SK-N-SH (cell line): ENCODE measurements around the gene ADAM20. TPM values are rescaled to one million over a fixed set of nuclear protein-coding genes. Genes with fewer than 3 reads are reported as not detected.

ENCODE experiments used
- CTCF ChIA-PET: fragments of 300-600, 350-600 bp; formaldehyde crosslinking; extraction: SDS; loops from one replicate; lab custom pipeline; 2021; lab: Yijun Ruan, JAX
- POLR2A ChIA-PET: fragments of 350-600 bp; sonication (Branson Sonifier 250); formaldehyde crosslinking; extraction: SDS; loops from one replicate; lab custom pipeline; 2020; ENCODE audit warnings: antibody characterized with exemption, inconsistent platforms; lab: Yijun Ruan, JAX
- DNase-seq: peaks from one replicate; pipeline ENCODE4 v3.0.0; 2012
- H2AFZ ChIP-seq: fragments of 200-600 bp; sonication (generic); 2 replicates; pipeline ENCODE4 v1.8.1; 2016; ENCODE audit warnings: antibody characterized with exemption, mild to moderate bottlenecking, low read depth
- H3F3A ChIP-seq: fragments of 200-600 bp; sonication (generic); replicated peaks from 2 replicates; pipeline ENCODE3; 2016; ENCODE audit warnings: antibody characterized with exemption, mild to moderate bottlenecking; ENCODE audit not compliant: insufficient read depth
- H3K27ac ChIP-seq, 2 experiments: fragments of 200-500 bp in 1 of 2; fragments of 200-600 bp in 1 of 2; sonication (Bioruptor generic) in 1 of 2; sonication (generic), shearing (Covaris generic) in 1 of 2; 2 replicates each; pipeline versions ENCODE4 v1.5.1 to v1.6.1; 2014 to 2016; ENCODE audit warnings: low read depth in 2 of 2, inconsistent platforms in 1 of 2, low read length in 1 of 2, mild to moderate bottlenecking in 1 of 2, mixed read lengths in 1 of 2
- H3K27me3 ChIP-seq: fragments of 200-600 bp; sonication (generic), shearing (Covaris generic); 2 replicates; pipeline ENCODE4 v1.6.1; 2016; ENCODE audit warnings: mixed run types; ENCODE audit not compliant: insufficient read depth
- H3K36me3 ChIP-seq, 2 experiments: fragments of 200-500 bp in 1 of 2; fragments of 200-600 bp in 1 of 2; sonication (Bioruptor generic) in 1 of 2; sonication (generic) in 1 of 2; replicated peaks in 1 of 2; 2 replicates each; pipeline versions ENCODE3 to v1.5.1; 2014 to 2016; ENCODE audit warnings: low read length in 1 of 2, mild to moderate bottlenecking in 1 of 2; ENCODE audit not compliant: insufficient read depth in 2 of 2, control insufficient read depth in 1 of 2
- H3K4me1 ChIP-seq, 2 experiments: fragments of 200-500 bp in 1 of 2; fragments of 200-600 bp in 1 of 2; sonication (Bioruptor generic) in 1 of 2; sonication (generic), shearing (Covaris generic) in 1 of 2; 2 replicates each; pipeline versions ENCODE4 v1.5.1 to v1.6.1; 2014 to 2016; ENCODE audit warnings: low read depth in 1 of 2, low read length in 1 of 2, mixed run types in 1 of 2; ENCODE audit not compliant: insufficient read depth in 2 of 2, control insufficient read depth in 1 of 2
- H3K4me2 ChIP-seq: fragments of 200-600 bp; sonication (generic), shearing (Covaris generic); 2 replicates; pipeline ENCODE4 v1.6.1; 2017; ENCODE audit warnings: mixed run types
- H3K4me3 ChIP-seq, 2 experiments: fragments of 200-500 bp in 1 of 2; fragments of 200-600 bp in 1 of 2; sonication (Bioruptor generic) in 1 of 2; sonication (generic), shearing (Covaris generic) in 1 of 2; 2 replicates each; pipeline versions ENCODE4 v1.5.1 to v1.8.1; 2014 to 2016; ENCODE audit warnings: low read depth in 2 of 2, inconsistent platforms in 1 of 2, low read length in 1 of 2, mild to moderate bottlenecking in 1 of 2, mixed read lengths in 1 of 2, moderate library complexity in 1 of 2
- H3K79me2 ChIP-seq: fragments of 200-600 bp; sonication (generic); 2 replicates; pipeline ENCODE4 v1.8.1; 2017; ENCODE audit warnings: mild to moderate bottlenecking; ENCODE audit not compliant: insufficient read depth
- H3K9ac ChIP-seq: fragments of 200-600 bp; sonication (generic); 2 replicates; pipeline ENCODE4 v1.6.1; 2017; ENCODE audit warnings: mixed run types
- H3K9me2 ChIP-seq: fragments of 200-600 bp; sonication (generic); 2 replicates; pipeline ENCODE4 v1.6.1; 2017; ENCODE audit warnings: mixed run types
- H3K9me3 ChIP-seq: fragments of 200-600 bp; sonication (generic); 2 replicates; pipeline ENCODE4 v1.6.1; 2017; ENCODE audit warnings: mixed run types, mild to moderate bottlenecking, moderate library complexity
- H4K20me1 ChIP-seq: fragments of 200-600 bp; sonication (generic); 2 replicates; pipeline ENCODE4 v1.6.1; 2017; ENCODE audit warnings: mild to moderate bottlenecking, mixed run types; ENCODE audit not compliant: insufficient read depth
- CHD2 ChIP-seq: fragments of 150-350 bp; IDR thresholded peaks from 2 replicates; pipeline ENCODE4 v1.6.1; 2018; ENCODE audit warnings: low read length; ENCODE audit not compliant: partially characterized antibody
- EP300 ChIP-seq, 2 experiments: IDR thresholded peaks; 2 replicates each; pipeline versions ENCODE4 v1.4.0 to v1.6.1; 2012; ENCODE audit warnings: borderline replicate concordance in 1 of 2, low read depth in 1 of 2, low read length in 1 of 2
- FOSL2 ChIP-seq: IDR thresholded peaks from 2 replicates; pipeline ENCODE4 v1.4.0; 2012; ENCODE audit warnings: low read depth, mild to moderate bottlenecking, moderate library complexity, borderline replicate concordance
- FOXJ3 ChIP-seq: sonication (generic); formaldehyde crosslinking; IDR thresholded peaks from 2 replicates; pipeline ENCODE4 v1.5.1; 2020; ENCODE audit warnings: mild to moderate bottlenecking, missing genetic modification reagents
- JUND ChIP-seq: IDR thresholded peaks from 2 replicates; pipeline ENCODE4 v1.4.0; 2012
- NFIC ChIP-seq: IDR thresholded peaks from 2 replicates; pipeline ENCODE4 v1.4.0; 2012; ENCODE audit warnings: borderline replicate concordance
- RAD21 ChIP-seq: IDR thresholded peaks from 2 replicates; pipeline ENCODE4 v1.6.1; 2012; ENCODE audit warnings: mild to moderate bottlenecking, low read length
- RCOR1 ChIP-seq: fragments of 150-350 bp; IDR thresholded peaks from 2 replicates; pipeline ENCODE4 v1.6.1; 2017; ENCODE audit warnings: antibody characterized with exemption, low read length
- TAF1 ChIP-seq: IDR thresholded peaks from 2 replicates; pipeline ENCODE4 v1.6.1; 2012; ENCODE audit warnings: low read depth, mild to moderate bottlenecking, low read length, moderate library complexity, borderline replicate concordance
- TCF12 ChIP-seq: IDR thresholded peaks from 2 replicates; pipeline ENCODE4 v1.4.0; 2012
- WGBS: methylation state at CpG from one replicate; pipeline ENCODE4 v1.1.6; 2017; ENCODE audit warnings: low lambda C conversion rate; 5-methylcytosine and 5-hydroxymethylcytosine counted together
- polyA plus RNA-seq, 3 experiments: library from polyadenylated mRNA; depleted of rRNA; stranded (reverse); fragments of >200 nt; gene quantifications; 2 replicates each; pipeline ENCODE4 v1.2.3, GENCODE V29; 2012
- TF ChIP-seq, protein P1 (sequence below): fragments of 200-600 bp; sonication (generic); IDR thresholded peaks from 2 replicates; pipeline ENCODE4 v1.6.1; 2017; ENCODE audit warnings: antibody characterized with exemption, mild to moderate bottlenecking, moderate library complexity
- TF ChIP-seq, protein P2 (sequence below): IDR thresholded peaks from 2 replicates; pipeline ENCODE4 v1.4.0; 2012; ENCODE audit warnings: low read depth
- TF ChIP-seq, protein P3 (sequence below): fragments of 150-350 bp; IDR thresholded peaks from 2 replicates; pipeline ENCODE4 v1.6.1; 2016; ENCODE audit warnings: mild to moderate bottlenecking, low read depth, low read length
- TF ChIP-seq, protein P4 (sequence below): IDR thresholded peaks from 2 replicates; pipeline ENCODE4 v1.4.0; 2012; ENCODE audit warnings: low read depth, borderline replicate concordance
- TF ChIP-seq, protein P5 (sequence below): IDR thresholded peaks from 2 replicates; pipeline ENCODE4 v1.6.1; 2012; ENCODE audit warnings: mild to moderate bottlenecking, low read depth, low read length, moderate library complexity

The ADAM20 gene
- polyA plus RNA-seq, 1 of the 3 experiments (the other 2 are of a cell fraction), result 0.15 TPM

DNA sequence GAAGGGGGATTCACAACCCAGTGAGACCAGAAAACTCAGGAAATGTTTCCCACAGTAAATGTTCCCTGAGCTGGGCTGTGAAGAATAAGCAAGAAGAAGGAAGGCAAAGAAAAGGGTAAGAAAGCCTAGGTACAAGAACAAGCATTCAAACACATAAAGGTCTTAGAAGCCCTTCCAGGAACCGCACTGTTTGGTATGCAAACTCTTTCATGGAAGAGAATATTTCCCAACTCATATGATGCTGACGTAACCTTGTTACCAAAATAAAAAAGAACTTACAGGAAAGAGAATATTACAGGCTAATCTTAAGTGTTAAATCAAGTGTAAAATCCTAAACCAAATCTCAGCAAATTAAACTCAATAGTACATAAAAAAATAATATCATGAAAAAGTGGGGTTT lies 42.1 kb upstream of the ADAM20 start:
- Histone ChIP-seq H3F3A (peaks cover 9% of the 10 kb centered on the region), H3K9me3 (no peaks in the 10 kb centered on the region), H2AFZ (no peak overlapping the region), H3K27ac (no peak overlapping the region), H3K4me3 (no peak overlapping the region), H4K20me1 (no peaks in the 10 kb centered on the region), H3K4me2 (no peak overlapping the region), H3K79me2 (no peaks in the 10 kb centered on the region), H3K9me2 (no peaks in the 10 kb centered on the region), H3K9ac (no peak overlapping the region), H3K36me3 (peaks cover 19 to 56% of the 10 kb centered on the region in 2 experiments), H3K4me1 (no peaks in the 10 kb centered on the region), H3K27me3 (no peaks in the 10 kb centered on the region)
- whole genome bisulfite sequencing, result 95% methylated on average over 2 of the region's 2 CpGs
- DNase-seq, result no peak
- ChIA-PET CTCF (no interaction called here), POLR2A (no interaction called here)
- TF ChIP-seq RAD21 (no peak), NFIC (no peak), CHD2 (no peak), FOSL2 (no peak)
- TF ChIP-seq, protein P1, sequence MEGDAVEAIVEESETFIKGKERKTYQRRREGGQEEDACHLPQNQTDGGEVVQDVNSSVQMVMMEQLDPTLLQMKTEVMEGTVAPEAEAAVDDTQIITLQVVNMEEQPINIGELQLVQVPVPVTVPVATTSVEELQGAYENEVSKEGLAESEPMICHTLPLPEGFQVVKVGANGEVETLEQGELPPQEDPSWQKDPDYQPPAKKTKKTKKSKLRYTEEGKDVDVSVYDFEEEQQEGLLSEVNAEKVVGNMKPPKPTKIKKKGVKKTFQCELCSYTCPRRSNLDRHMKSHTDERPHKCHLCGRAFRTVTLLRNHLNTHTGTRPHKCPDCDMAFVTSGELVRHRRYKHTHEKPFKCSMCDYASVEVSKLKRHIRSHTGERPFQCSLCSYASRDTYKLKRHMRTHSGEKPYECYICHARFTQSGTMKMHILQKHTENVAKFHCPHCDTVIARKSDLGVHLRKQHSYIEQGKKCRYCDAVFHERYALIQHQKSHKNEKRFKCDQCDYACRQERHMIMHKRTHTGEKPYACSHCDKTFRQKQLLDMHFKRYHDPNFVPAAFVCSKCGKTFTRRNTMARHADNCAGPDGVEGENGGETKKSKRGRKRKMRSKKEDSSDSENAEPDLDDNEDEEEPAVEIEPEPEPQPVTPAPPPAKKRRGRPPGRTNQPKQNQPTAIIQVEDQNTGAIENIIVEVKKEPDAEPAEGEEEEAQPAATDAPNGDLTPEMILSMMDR, result no peak
- TF ChIP-seq, protein P2, sequence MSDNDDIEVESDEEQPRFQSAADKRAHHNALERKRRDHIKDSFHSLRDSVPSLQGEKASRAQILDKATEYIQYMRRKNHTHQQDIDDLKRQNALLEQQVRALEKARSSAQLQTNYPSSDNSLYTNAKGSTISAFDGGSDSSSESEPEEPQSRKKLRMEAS, result no peak

DNA sequence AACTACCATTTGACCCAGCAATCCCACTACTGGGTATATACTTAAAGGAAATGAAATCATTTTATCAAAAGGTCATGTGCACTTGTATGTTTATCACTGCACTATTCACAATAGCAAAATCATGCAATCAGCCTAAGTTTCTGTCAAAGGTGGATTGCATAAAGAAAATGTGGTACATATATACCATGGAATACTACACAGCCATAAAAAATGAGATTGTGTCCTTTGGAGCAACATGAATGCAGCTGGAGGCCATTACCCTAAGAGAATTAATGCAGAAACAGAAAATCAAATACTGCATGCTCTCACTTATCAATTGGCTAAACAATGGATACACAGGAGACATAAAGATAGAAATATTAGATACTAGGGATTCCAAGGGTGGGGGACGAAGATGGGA lies 38.2 kb upstream of the ADAM20 start:
- Histone ChIP-seq H3K27me3 (no peaks in the 10 kb centered on the region), H3K4me3 (no peak overlapping the region), H3K79me2 (peaks cover 5% of the 10 kb centered on the region), H3K9me3 (no peaks in the 10 kb centered on the region), H3K9ac (no peak overlapping the region), H3K27ac (no peak overlapping the region), H2AFZ (no peak overlapping the region), H3K36me3 (peaks cover 9 to 38% of the 10 kb centered on the region in 2 experiments), H4K20me1 (no peaks in the 10 kb centered on the region), H3K4me2 (no peak overlapping the region), H3F3A (peaks cover 2% of the 10 kb centered on the region), H3K4me1 (no peaks in the 10 kb centered on the region), H3K9me2 (no peaks in the 10 kb centered on the region)
- ChIA-PET CTCF (no interaction called here), POLR2A (no interaction called here)
- WGBS, result 95% methylated on average over 1 of the region's 1 CpG
- TF ChIP-seq TAF1, result no peak
- no peak for TF ChIP-seq FOSL2
- TF ChIP-seq FOXJ3 (CRISPR knock-in tag), result no peak
- no peak for TF ChIP-seq TCF12
- TF ChIP-seq, protein P3, sequence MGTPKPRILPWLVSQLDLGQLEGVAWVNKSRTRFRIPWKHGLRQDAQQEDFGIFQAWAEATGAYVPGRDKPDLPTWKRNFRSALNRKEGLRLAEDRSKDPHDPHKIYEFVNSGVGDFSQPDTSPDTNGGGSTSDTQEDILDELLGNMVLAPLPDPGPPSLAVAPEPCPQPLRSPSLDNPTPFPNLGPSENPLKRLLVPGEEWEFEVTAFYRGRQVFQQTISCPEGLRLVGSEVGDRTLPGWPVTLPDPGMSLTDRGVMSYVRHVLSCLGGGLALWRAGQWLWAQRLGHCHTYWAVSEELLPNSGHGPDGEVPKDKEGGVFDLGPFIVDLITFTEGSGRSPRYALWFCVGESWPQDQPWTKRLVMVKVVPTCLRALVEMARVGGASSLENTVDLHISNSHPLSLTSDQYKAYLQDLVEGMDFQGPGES, result no peak
- TF ChIP-seq RCOR1, result no peak
- TF ChIP-seq EP300 (IDR thresholded peaks at IDR 0.05; ENCODE audit: borderline replicate concordance in 1 of 2, low read depth in 1 of 2, low read length in 1 of 2), result no peak
- no peak for TF ChIP-seq JUND
- TF ChIP-seq, protein P4, sequence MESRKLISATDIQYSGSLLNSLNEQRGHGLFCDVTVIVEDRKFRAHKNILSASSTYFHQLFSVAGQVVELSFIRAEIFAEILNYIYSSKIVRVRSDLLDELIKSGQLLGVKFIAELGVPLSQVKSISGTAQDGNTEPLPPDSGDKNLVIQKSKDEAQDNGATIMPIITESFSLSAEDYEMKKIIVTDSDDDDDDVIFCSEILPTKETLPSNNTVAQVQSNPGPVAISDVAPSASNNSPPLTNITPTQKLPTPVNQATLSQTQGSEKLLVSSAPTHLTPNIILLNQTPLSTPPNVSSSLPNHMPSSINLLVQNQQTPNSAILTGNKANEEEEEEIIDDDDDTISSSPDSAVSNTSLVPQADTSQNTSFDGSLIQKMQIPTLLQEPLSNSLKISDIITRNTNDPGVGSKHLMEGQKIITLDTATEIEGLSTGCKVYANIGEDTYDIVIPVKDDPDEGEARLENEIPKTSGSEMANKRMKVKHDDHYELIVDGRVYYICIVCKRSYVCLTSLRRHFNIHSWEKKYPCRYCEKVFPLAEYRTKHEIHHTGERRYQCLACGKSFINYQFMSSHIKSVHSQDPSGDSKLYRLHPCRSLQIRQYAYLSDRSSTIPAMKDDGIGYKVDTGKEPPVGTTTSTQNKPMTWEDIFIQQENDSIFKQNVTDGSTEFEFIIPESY, result no peak
- TF ChIP-seq, protein P5, sequence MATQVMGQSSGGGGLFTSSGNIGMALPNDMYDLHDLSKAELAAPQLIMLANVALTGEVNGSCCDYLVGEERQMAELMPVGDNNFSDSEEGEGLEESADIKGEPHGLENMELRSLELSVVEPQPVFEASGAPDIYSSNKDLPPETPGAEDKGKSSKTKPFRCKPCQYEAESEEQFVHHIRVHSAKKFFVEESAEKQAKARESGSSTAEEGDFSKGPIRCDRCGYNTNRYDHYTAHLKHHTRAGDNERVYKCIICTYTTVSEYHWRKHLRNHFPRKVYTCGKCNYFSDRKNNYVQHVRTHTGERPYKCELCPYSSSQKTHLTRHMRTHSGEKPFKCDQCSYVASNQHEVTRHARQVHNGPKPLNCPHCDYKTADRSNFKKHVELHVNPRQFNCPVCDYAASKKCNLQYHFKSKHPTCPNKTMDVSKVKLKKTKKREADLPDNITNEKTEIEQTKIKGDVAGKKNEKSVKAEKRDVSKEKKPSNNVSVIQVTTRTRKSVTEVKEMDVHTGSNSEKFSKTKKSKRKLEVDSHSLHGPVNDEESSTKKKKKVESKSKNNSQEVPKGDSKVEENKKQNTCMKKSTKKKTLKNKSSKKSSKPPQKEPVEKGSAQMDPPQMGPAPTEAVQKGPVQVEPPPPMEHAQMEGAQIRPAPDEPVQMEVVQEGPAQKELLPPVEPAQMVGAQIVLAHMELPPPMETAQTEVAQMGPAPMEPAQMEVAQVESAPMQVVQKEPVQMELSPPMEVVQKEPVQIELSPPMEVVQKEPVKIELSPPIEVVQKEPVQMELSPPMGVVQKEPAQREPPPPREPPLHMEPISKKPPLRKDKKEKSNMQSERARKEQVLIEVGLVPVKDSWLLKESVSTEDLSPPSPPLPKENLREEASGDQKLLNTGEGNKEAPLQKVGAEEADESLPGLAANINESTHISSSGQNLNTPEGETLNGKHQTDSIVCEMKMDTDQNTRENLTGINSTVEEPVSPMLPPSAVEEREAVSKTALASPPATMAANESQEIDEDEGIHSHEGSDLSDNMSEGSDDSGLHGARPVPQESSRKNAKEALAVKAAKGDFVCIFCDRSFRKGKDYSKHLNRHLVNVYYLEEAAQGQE, result no peak
- no peak for DNase-seq
